ENCODE data around the gene BOD1.

BOD1 gene

GRCh38 chr5:173611706-173612105, 4.7 kb downstream of the BOD1 start:
- TF ChIP-seq TEAD4 (IDR thresholded peaks at IDR 0.05): no peak
- no peak for TF ChIP-seq USF1 (IDR thresholded peaks at IDR 0.05)
- no peak for TF ChIP-seq CREB1 (IDR thresholded peaks at IDR 0.05; ENCODE audit: low read depth)
- TF ChIP-seq YY1 (IDR thresholded peaks at IDR 0.05; ENCODE audit: low read depth): no peak
- no peak for TF ChIP-seq REST (IDR thresholded peaks at IDR 0.05; ENCODE audit: low read depth)
- TF ChIP-seq EP300 (IDR thresholded peaks at IDR 0.05; ENCODE audit: borderline replicate concordance): no peak
- no peak for TF ChIP-seq EGR1 (IDR thresholded peaks at IDR 0.05)
- no peak for TF ChIP-seq NFIC (IDR thresholded peaks at IDR 0.05)
- no peak for TF ChIP-seq TCF12 (IDR thresholded peaks at IDR 0.05; ENCODE audit: low read depth)
- TF ChIP-seq TAF1 (IDR thresholded peaks at IDR 0.05; ENCODE audit: low read depth): no peak
- TF ChIP-seq RAD21 (IDR thresholded peaks at IDR 0.05; ENCODE audit: low read depth): no peak

GRCh38 chr5:173604141-173604540, 12.3 kb downstream of the BOD1 start:
- TF ChIP-seq USF1 (IDR thresholded peaks at IDR 0.05) (no peak), CEBPB (IDR thresholded peaks at IDR 0.05) (no peak), EGR1 (IDR thresholded peaks at IDR 0.05) (no peak), TAF1 (IDR thresholded peaks at IDR 0.05; ENCODE audit: low read depth) (no peak), TEAD4 (IDR thresholded peaks at IDR 0.05) (no peak), NFIC (IDR thresholded peaks at IDR 0.05) (no peak)

GRCh38 chr5:173602423-173602822, 14.0 kb downstream of the BOD1 start:
- TF ChIP-seq MAX (IDR thresholded peaks at IDR 0.05) (no peak), REST (IDR thresholded peaks at IDR 0.05; ENCODE audit: low read depth) (no peak), FOXM1 (IDR thresholded peaks at IDR 0.05; ENCODE audit: borderline replicate concordance, low read depth) (no peak), RAD21 (IDR thresholded peaks at IDR 0.05; ENCODE audit: low read depth) (no peak), NFIC (IDR thresholded peaks at IDR 0.05) (no peak), ZBTB7A (IDR thresholded peaks at IDR 0.05; ENCODE audit: low read depth) (no peak), USF1 (IDR thresholded peaks at IDR 0.05) (no peak), TEAD4 (IDR thresholded peaks at IDR 0.05) (no peak), EGR1 (IDR thresholded peaks at IDR 0.05) (no peak), TCF12 (IDR thresholded peaks at IDR 0.05; ENCODE audit: low read depth) (no peak), YY1 (IDR thresholded peaks at IDR 0.05; ENCODE audit: low read depth) (no peak), CEBPB (IDR thresholded peaks at IDR 0.05) (no peak)

GRCh38 chr5:173598686-173599085, 17.8 kb downstream of the BOD1 start:
- TF ChIP-seq TCF12 (IDR thresholded peaks at IDR 0.05; ENCODE audit: low read depth) (no peak), TAF1 (IDR thresholded peaks at IDR 0.05; ENCODE audit: low read depth) (no peak), RAD21 (IDR thresholded peaks at IDR 0.05; ENCODE audit: low read depth) (no peak), REST (IDR thresholded peaks at IDR 0.05; ENCODE audit: low read depth) (no peak), YY1 (IDR thresholded peaks at IDR 0.05; ENCODE audit: low read depth) (no peak), USF1 (IDR thresholded peaks at IDR 0.05) (no peak), CEBPB (IDR thresholded peaks at IDR 0.05) (no peak), FOXM1 (IDR thresholded peaks at IDR 0.05; ENCODE audit: borderline replicate concordance, low read depth) (no peak), MAX (IDR thresholded peaks at IDR 0.05) (no peak), NFIC (IDR thresholded peaks at IDR 0.05) (no peak), EGR1 (IDR thresholded peaks at IDR 0.05) (no peak), EP300 (IDR thresholded peaks at IDR 0.05; ENCODE audit: borderline replicate concordance) (no peak), ZBTB7A (IDR thresholded peaks at IDR 0.05; ENCODE audit: low read depth) (no peak), TEAD4 (IDR thresholded peaks at IDR 0.05) (no peak), CREB1 (IDR thresholded peaks at IDR 0.05; ENCODE audit: low read depth) (no peak)
